GM23338 (cell line): Measurements from ENCODE around the gene PTPRN2. TPM values are rescaled to one million over a fixed set of nuclear protein-coding genes. Genes with fewer than 3 reads are reported as not detected.

Experiments
- ATAC-seq: fragments of 200-7000 bp; cut with Tn5 transposase; 3 replicates; pipeline ENCODE4 v1.9.1; 2020
- DNase-seq: peaks from one replicate; pipeline ENCODE4 v3.0.0-alpha.2; 2015; ENCODE audit warnings: low spot score
- H2AFZ ChIP-seq: fragments of 200-600 bp; sonication (generic); 2 replicates; pipeline ENCODE4 v1.8.0; 2016; ENCODE audit warnings: antibody characterized with exemption, mild to moderate bottlenecking, moderate library complexity
- H3F3A ChIP-seq: fragments of 200-600 bp; sonication (generic); replicated peaks from 2 replicates; pipeline ENCODE4 v1.8.0; 2017; ENCODE audit warnings: antibody characterized with exemption, mixed run types, low read depth
- H3K27ac ChIP-seq: fragments of 200-600 bp; sonication (generic); 2 replicates; pipeline ENCODE4 v1.6.1; 2016; ENCODE audit warnings: low read depth
- H3K27me3 ChIP-seq: fragments of 200-600 bp; sonication (generic); 2 replicates; pipeline ENCODE4 v1.8.0; 2016; ENCODE audit warnings: mild to moderate bottlenecking, mixed run types, moderate library complexity; ENCODE audit not compliant: insufficient read depth
- H3K36me3 ChIP-seq: fragments of 200-600 bp; sonication (generic); 2 replicates; pipeline ENCODE4 v1.8.0; 2016; ENCODE audit warnings: mild to moderate bottlenecking; ENCODE audit not compliant: insufficient read depth
- H3K4me1 ChIP-seq: fragments of 200-600 bp; sonication (generic); 2 replicates; pipeline ENCODE4 v1.8.0; 2016; ENCODE audit warnings: mild to moderate bottlenecking, moderate library complexity; ENCODE audit not compliant: insufficient read depth
- H3K4me2 ChIP-seq: fragments of 200-600 bp; sonication (generic); 2 replicates; pipeline ENCODE4 v1.7.1; 2017; ENCODE audit warnings: mixed run types
- H3K4me3 ChIP-seq: fragments of 200-600 bp; sonication (generic); 2 replicates; pipeline ENCODE4 v1.6.1; 2016; ENCODE audit warnings: mixed run types
- H3K79me2 ChIP-seq: fragments of 200-600 bp; sonication (generic); replicated peaks from 2 replicates; pipeline ENCODE4 v1.8.0; 2017; ENCODE audit warnings: mild to moderate bottlenecking; ENCODE audit not compliant: insufficient read depth
- H3K9me2 ChIP-seq: fragments of 200-600 bp; sonication (generic); 2 replicates; pipeline ENCODE4 v1.8.0; 2017; ENCODE audit not compliant: insufficient read depth
- H4K20me1 ChIP-seq: fragments of 200-600 bp; sonication (generic); replicated peaks from 2 replicates; pipeline ENCODE4 v1.8.0; 2017; ENCODE audit warnings: mild to moderate bottlenecking; ENCODE audit not compliant: insufficient read depth
- H3K27ac Mint-ChIP-seq: 2 replicates; pipeline ENCODE4 v1.8.0; 2020; ENCODE audit warnings: inconsistent platforms, mild to moderate bottlenecking, moderate library complexity, mixed read lengths
- H3K27me3 Mint-ChIP-seq: 3 replicates; pipeline ENCODE4 v1.8.0; 2022; ENCODE audit warnings: low read depth, mild to moderate bottlenecking, moderate library complexity, mixed read lengths, inconsistent platforms; ENCODE audit not compliant: insufficient read depth, poor library complexity
- H3K36me3 Mint-ChIP-seq: 3 replicates; pipeline ENCODE4 v1.8.0; 2021; ENCODE audit warnings: low read depth, mild to moderate bottlenecking, inconsistent platforms, moderate library complexity, mixed read lengths
- H3K4me1 Mint-ChIP-seq: 3 replicates; pipeline ENCODE4 v1.8.0; 2020; ENCODE audit warnings: mild to moderate bottlenecking, inconsistent platforms, mixed read lengths
- H3K4me3 Mint-ChIP-seq: 3 replicates; pipeline ENCODE4 v1.8.0; 2021; ENCODE audit warnings: moderate library complexity, mild to moderate bottlenecking, inconsistent platforms, mixed read lengths
- H3K9me3 Mint-ChIP-seq: 3 replicates; pipeline ENCODE4 v1.8.0; 2020; ENCODE audit warnings: moderate library complexity, mild to moderate bottlenecking, inconsistent platforms, mixed read lengths
- ETS1 ChIP-seq: IDR thresholded peaks from 2 replicates; pipeline ENCODE4 v1.6.1; 2016; ENCODE audit warnings: antibody characterized with exemption
- EZH2 ChIP-seq: fragments of 200-600 bp; sonication (generic); IDR thresholded peaks from one replicate; pipeline ENCODE4 v1.8.0; 2017; ENCODE audit warnings: antibody characterized with exemption, mild to moderate bottlenecking, low read depth; ENCODE audit not compliant: unreplicated experiment
- NANOG ChIP-seq: IDR thresholded peaks from 2 replicates; pipeline ENCODE4 v1.6.1; 2016; ENCODE audit warnings: antibody characterized with exemption, borderline replicate concordance
- REST ChIP-seq: IDR thresholded peaks from one replicate; pipeline ENCODE4 v1.6.1; 2018; ENCODE audit warnings: antibody characterized with exemption; ENCODE audit not compliant: unreplicated experiment
- STAT1 ChIP-seq: IDR thresholded peaks from one replicate; pipeline ENCODE4 v1.6.1; 2016; ENCODE audit warnings: antibody characterized with exemption; ENCODE audit not compliant: unreplicated experiment
- ZNF331 ChIP-seq: fragments of 250-450 bp; sonication (Bioruptor Pico); IDR thresholded peaks from 2 replicates; pipeline ENCODE4 v1.5.0; 2020; ENCODE audit warnings: low read depth, mild to moderate bottlenecking, moderate library complexity
- polyA plus RNA-seq: library from polyadenylated mRNA; unstranded; fragments of >200 nt; fragmentation: Nextera tagmentation; extraction: Ambion mirVana; gene quantifications from 2 replicates; pipeline ENCODE4 v1.2.1, GENCODE V29; 2016
- total RNA-seq: library from RNA; depleted of rRNA; stranded (reverse); fragments of >200 nt; shearing (Covaris generic); gene quantifications from 2 replicates; pipeline ENCODE4 v1.2.3, GENCODE V29; 2014
- TF ChIP-seq, protein P1 (sequence below): fragments of 250-450 bp; sonication (Bioruptor Pico); IDR thresholded peaks from 2 replicates; pipeline ENCODE4 v1.5.0; 2020; ENCODE audit warnings: mild to moderate bottlenecking, moderate library complexity

PTPRN2 gene
- total and polyA plus RNA-seq, 2 experiments from 2014 or later: 0.87 to 4.0 TPM

- H3F3A ChIP-seq: no peaks in the 10 kb centered on the region
- no peaks in the 10 kb centered on the region for H3K4me1 ChIP-seq
- H3K36me3 Mint-ChIP-seq: peaks cover 48% of the 10 kb centered on the region
- no peak overlapping the region for H2AFZ ChIP-seq
- H3K9me2 ChIP-seq: no peaks in the 10 kb centered on the region
- H3K4me3 ChIP-seq: no peak overlapping the region
- peaks cover 9% of the 10 kb centered on the region for H3K27me3 Mint-ChIP-seq
- ATAC-seq: no peak
- no peak overlapping the region for H3K4me2 ChIP-seq
- no peak overlapping the region for H3K27ac ChIP-seq
- H3K4me3 Mint-ChIP-seq: no peak overlapping the region
- 0 out of 2 replicates have a peak, but pooled peaks cover 3% of the 10 kb centered on the region for H3K27me3 ChIP-seq
- no peak overlapping the region for H3K27ac Mint-ChIP-seq
- H3K36me3 ChIP-seq: no peaks in the 10 kb centered on the region
- no peak for TF ChIP-seq NANOG
- TF ChIP-seq EZH2: no peak
- no peak for TF ChIP-seq ETS1
- no peak for TF ChIP-seq STAT1
- no peak for TF ChIP-seq ZNF331 (CRISPR knock-in tag)
- TF ChIP-seq, protein P1, sequence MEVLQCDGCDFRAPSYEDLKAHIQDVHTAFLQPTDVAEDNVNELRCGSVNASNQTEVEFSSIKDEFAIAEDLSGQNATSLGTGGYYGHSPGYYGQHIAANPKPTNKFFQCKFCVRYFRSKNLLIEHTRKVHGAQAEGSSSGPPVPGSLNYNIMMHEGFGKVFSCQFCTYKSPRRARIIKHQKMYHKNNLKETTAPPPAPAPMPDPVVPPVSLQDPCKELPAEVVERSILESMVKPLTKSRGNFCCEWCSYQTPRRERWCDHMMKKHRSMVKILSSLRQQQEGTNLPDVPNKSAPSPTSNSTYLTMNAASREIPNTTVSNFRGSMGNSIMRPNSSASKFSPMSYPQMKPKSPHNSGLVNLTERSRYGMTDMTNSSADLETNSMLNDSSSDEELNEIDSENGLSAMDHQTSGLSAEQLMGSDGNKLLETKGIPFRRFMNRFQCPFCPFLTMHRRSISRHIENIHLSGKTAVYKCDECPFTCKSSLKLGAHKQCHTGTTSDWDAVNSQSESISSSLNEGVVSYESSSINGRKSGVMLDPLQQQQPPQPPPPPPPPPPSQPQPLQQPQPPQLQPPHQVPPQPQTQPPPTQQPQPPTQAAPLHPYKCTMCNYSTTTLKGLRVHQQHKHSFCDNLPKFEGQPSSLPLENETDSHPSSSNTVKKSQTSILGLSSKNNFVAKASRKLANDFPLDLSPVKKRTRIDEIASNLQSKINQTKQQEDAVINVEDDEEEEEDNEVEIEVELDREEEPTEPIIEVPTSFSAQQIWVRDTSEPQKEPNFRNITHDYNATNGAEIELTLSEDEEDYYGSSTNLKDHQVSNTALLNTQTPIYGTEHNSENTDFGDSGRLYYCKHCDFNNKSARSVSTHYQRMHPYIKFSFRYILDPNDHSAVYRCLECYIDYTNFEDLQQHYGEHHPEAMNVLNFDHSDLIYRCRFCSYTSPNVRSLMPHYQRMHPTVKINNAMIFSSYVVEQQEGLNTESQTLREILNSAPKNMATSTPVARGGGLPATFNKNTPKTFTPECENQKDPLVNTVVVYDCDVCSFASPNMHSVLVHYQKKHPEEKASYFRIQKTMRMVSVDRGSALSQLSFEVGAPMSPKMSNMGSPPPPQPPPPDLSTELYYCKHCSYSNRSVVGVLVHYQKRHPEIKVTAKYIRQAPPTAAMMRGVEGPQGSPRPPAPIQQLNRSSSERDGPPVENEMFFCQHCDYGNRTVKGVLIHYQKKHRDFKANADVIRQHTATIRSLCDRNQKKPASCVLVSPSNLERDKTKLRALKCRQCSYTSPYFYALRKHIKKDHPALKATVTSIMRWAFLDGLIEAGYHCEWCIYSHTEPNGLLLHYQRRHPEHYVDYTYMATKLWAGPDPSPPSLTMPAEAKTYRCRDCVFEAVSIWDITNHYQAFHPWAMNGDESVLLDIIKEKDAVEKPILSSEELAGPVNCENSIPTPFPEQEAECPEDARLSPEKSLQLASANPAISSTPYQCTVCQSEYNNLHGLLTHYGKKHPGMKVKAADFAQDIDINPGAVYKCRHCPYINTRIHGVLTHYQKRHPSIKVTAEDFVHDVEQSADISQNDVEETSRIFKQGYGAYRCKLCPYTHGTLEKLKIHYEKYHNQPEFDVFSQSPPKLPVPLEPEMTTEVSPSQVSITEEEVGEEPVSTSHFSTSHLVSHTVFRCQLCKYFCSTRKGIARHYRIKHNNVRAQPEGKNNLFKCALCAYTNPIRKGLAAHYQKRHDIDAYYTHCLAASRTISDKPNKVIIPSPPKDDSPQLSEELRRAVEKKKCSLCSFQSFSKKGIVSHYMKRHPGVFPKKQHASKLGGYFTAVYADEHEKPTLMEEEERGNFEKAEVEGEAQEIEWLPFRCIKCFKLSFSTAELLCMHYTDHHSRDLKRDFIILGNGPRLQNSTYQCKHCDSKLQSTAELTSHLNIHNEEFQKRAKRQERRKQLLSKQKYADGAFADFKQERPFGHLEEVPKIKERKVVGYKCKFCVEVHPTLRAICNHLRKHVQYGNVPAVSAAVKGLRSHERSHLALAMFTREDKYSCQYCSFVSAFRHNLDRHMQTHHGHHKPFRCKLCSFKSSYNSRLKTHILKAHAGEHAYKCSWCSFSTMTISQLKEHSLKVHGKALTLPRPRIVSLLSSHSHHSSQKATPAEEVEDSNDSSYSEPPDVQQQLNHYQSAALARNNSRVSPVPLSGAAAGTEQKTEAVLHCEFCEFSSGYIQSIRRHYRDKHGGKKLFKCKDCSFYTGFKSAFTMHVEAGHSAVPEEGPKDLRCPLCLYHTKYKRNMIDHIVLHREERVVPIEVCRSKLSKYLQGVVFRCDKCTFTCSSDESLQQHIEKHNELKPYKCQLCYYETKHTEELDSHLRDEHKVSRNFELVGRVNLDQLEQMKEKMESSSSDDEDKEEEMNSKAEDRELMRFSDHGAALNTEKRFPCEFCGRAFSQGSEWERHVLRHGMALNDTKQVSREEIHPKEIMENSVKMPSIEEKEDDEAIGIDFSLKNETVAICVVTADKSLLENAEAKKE (CRISPR knock-in tag): no peak
- no peak for TF ChIP-seq REST
- H3K9me3 Mint-ChIP-seq: peaks cover 95% of the 10 kb centered on the region
- H4K20me1 ChIP-seq: no peaks in the 10 kb centered on the region
- no peak for DNase-seq
- no peaks in the 10 kb centered on the region; the same call in 2 of the 3 replicates for H3K4me1 Mint-ChIP-seq
- no peaks in the 10 kb centered on the region for H3K79me2 ChIP-seq
Measured at GRCh38 chr7:157584420-157584819, 1003.2 kb downstream of the PTPRN2 start.
